GM12873 (cell line): ENCODE data around the gene NRG2.

Experiments
- TF ChIP-seq, protein P1 (sequence below): IDR thresholded peaks from 2 replicates; pipeline ENCODE4 v1.5.1; 2012; ENCODE audit warnings: low read depth, mild to moderate bottlenecking, moderate library complexity, low read length, control low read depth; ENCODE audit not compliant: insufficient read depth; ENCODE audit errors: missing control alignments

Gene NRG2

DNA sequence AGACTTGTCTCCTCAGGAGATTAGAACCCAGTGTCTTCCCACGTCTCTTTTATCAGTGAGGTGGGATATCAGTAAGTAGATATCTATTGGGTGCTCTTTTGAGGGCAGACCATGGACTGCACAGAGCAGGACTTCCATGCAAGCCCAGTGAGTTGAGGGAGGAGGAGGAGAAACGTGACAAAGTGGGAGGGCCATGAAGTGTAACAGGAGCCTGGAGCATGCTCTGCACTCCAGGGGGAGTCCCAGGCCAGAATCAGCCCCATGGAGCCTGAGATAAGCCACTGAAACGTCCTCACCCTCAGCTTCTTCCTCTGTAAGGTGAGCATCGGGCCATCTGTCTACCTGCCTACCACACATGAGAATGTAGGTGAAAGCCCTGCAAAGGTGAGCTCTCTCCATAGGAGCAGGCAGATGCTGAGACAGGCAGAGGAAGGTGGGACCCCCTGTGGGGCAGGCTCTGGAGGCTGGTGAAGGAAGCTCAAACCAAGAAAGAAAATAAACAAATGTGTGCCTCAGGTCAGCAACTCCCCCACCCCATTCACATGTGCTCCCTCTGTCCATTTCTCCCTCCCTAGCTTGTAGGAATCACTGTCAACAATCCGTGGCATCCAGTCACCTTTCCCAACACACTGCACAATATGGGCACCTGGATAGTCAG is 87.4 kb downstream of the NRG2 start:
- TF ChIP-seq, protein P1, sequence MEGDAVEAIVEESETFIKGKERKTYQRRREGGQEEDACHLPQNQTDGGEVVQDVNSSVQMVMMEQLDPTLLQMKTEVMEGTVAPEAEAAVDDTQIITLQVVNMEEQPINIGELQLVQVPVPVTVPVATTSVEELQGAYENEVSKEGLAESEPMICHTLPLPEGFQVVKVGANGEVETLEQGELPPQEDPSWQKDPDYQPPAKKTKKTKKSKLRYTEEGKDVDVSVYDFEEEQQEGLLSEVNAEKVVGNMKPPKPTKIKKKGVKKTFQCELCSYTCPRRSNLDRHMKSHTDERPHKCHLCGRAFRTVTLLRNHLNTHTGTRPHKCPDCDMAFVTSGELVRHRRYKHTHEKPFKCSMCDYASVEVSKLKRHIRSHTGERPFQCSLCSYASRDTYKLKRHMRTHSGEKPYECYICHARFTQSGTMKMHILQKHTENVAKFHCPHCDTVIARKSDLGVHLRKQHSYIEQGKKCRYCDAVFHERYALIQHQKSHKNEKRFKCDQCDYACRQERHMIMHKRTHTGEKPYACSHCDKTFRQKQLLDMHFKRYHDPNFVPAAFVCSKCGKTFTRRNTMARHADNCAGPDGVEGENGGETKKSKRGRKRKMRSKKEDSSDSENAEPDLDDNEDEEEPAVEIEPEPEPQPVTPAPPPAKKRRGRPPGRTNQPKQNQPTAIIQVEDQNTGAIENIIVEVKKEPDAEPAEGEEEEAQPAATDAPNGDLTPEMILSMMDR, result peak; percentile 7

DNA sequence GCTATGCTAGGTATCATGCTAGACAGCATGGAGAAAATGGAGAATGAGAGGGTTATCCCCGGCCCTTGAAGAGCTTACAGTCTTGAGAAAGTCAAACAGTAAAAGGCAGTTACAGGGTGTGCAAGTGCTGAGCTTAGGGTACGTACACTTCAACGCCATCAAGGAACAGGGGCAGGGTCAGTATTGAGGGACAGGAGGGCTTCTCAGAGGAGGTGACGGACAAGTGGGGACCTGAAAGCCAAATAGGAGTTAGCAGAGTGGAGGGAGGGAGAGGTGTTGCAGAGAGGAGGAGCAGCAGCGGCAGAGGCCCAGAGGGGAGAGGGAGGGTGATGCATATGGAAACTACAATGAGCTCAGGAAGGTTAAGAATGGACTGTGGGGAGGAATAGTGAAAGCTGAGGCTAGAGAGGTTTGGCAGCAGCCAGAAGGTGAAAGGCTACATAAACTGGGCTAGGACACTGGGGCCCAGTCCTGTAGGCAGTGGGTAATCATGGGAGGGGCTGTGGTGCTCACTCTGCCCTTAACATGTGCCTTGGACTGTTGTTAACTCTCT is 88.0 kb downstream of the NRG2 start:
- TF ChIP-seq, protein P1, result no peak

DNA sequence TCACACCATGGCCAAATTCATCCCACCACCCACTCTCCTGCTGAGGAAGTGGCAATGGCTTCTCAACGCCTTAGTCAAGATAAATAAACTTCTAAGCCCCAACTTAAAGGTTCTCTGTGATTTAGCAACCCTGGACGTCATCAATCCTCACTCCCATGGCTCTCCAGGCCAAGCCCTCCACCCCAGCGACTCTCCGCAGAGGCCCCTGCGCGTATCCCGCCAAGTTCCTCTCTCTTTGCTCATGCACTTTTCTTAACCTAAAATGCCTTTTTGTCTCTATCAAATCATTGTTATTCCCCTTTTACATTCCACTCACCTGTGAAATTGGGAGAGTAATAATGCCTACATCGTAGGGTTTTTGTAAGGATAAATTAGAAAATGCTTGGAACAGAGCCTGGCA is 88.6 kb downstream of the NRG2 start:
- TF ChIP-seq, protein P1, result no peak

DNA sequence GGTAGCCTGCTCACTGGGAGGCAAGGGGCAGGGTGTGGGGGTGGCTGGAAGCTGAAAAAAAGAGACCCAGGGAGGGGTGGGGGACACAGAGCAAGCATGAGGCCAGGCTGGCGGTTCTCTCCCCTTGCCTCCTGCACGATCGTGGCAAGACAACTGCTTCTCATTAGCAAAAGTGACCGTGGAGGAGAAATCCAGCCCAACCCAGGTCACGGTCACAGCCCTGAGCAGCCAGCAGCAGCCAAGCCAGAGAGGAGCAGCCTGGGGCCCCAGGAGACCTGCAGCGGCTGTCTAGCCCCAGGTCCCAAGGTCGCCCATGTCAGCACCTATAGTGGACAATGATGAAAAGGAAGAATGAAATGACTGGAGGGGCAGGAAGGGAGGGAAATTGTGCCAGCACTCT is 89.1 kb downstream of the NRG2 start:
- TF ChIP-seq, protein P1, result no peak

DNA sequence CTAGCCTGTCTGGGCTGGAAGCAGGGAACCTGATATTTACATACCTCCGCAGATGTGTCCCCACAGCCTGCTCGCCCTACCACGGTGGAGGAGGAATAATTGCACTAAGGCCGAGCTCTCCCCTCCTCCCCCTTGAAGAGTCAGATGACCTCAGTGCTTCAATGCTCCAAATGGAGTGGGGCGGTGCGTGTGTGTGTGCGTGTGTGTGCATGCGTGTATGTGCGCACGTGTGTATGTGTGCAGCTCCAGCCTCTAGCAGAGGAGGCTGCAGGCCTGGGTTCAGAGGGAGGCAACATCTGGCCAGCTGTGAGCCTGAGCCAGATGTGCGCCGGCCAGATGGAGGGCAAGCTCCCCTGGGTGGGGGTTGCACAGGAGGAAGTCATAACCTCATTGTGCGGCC is 90.5 kb downstream of the NRG2 start:
- TF ChIP-seq, protein P1, result no peak

DNA sequence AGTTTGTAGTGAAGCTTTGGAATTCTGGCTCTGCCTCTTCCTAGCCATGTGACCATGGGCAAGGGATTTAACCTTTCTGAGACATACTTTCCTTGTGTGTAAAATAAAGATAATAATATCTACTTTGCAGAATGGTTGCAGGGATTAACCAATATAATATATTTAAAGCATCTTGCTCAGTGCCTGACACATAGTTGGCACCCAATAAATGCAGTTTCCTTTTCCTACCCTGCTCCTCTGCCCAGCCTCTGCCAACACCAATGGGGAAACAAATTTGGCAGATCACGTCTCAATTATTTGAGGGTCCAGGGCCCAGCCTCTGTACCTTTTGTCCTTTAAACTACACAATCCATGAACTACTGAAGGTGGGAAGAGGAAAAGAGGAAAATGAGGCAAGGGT is 91.1 kb downstream of the NRG2 start:
- TF ChIP-seq, protein P1, result no peak

DNA sequence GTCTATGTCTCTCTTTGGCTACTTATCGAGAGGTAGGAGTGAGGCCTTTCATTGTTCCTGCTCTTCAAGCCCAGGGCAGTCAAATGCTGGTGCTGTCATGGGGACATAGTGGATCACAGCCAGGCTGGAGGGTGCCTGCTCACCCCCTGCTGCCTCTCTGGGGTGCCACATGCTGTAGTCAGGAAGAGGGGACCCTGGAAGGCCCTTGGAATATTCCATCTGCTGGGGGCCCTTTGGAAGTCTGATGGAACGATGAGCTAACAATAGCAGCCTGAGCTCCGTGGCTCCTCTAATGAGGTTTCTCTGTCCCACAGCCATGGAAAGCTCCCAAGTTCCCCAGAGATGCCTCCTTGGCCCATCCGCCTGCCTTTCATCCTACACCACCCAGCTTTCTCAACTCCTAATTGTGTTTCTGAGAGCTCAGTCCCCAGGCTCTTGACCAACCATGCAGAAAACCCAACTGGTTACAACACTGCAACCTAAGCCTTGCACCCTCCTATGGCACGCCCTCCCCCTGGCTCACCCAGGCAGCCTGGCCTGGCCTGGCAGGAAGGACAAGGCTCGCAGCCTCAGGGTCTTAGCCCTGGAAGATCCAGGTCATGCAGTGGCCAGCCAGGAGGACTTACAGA is 91.7 kb downstream of the NRG2 start:
- TF ChIP-seq, protein P1, result no peak
